ENCODE results near the gene ADD3.
A peak's percentile ranks its signal among the peaks of the same experiment; 100 is the strongest.
"Not testable (repeated sequence)": the region's sequence is repeated elsewhere in the genome, so short reads cannot be mapped to it uniquely, and the experiment has no call there.

ADD3 gene

GRCh38 chr10:110134917-110135316 is 127.1 kb downstream of the ADD3 start:
- no peak overlapping the region for H3K27ac ChIP-seq (ENCODE audit: low read depth, low read length)
- H3K27me3 ChIP-seq (ENCODE audit: control insufficient read depth in 1 of 2, insufficient read depth in 2 of 2, low read length in 2 of 2): no peaks in the 10 kb centered on the region
- peaks cover 10% of the 10 kb centered on the region for H3K4me1 ChIP-seq (ENCODE audit: insufficient read depth, low read length)
- no peaks in the 10 kb centered on the region for H3K9me3 ChIP-seq (ENCODE audit: low read length)
- H3K9ac ChIP-seq (ENCODE audit: low read length): no peak overlapping the region
- no peak overlapping the region for H3K4me3 ChIP-seq (ENCODE audit: low read depth in 1 of 2, low read length in 2 of 2)
- H3K36me3 ChIP-seq (ENCODE audit: insufficient read depth, low read length): peaks cover 6% of the 10 kb centered on the region

- H3K4me1 ChIP-seq (ENCODE audit: insufficient read depth, low read length): peaks cover 10% of the 10 kb centered on the region
- H3K27me3 ChIP-seq (ENCODE audit: control insufficient read depth in 1 of 2, insufficient read depth in 2 of 2, low read length in 2 of 2); H3K9me3 ChIP-seq (ENCODE audit: low read length); H3K27ac ChIP-seq (ENCODE audit: low read depth, low read length); H3K4me3 ChIP-seq (ENCODE audit: low read depth in 1 of 2, low read length in 2 of 2); H3K9ac ChIP-seq (ENCODE audit: low read length); H3K36me3 ChIP-seq (ENCODE audit: insufficient read depth, low read length): not testable (repeated sequence)
Measured at GRCh38 chr10:110135836-110136235, 128.1 kb downstream of the ADD3 start.

GRCh38 chr10:110137142-110137545 is 129.4 kb downstream of the ADD3 start:
- Histone ChIP-seq H3K27ac (ENCODE audit: low read depth, low read length) (no peak overlapping the region), H3K4me3 (ENCODE audit: low read depth in 1 of 2, low read length in 2 of 2) (no peak overlapping the region), H3K9me3 (ENCODE audit: low read length) (no peaks in the 10 kb centered on the region), H3K9ac (ENCODE audit: low read length) (no peak overlapping the region), H3K27me3 (ENCODE audit: control insufficient read depth in 1 of 2, insufficient read depth in 2 of 2, low read length in 2 of 2) (no peaks in the 10 kb centered on the region), H3K36me3 (ENCODE audit: insufficient read depth, low read length) (peaks cover under 1% of the 10 kb centered on the region), H3K4me1 (ENCODE audit: insufficient read depth, low read length) (peaks cover 11% of the 10 kb centered on the region)

- Histone ChIP-seq H3K27ac (ENCODE audit: low read depth, low read length) (no peak overlapping the region), H3K9me3 (ENCODE audit: low read length) (no peaks in the 10 kb centered on the region), H3K4me3 (ENCODE audit: low read depth in 1 of 2, low read length in 2 of 2) (peak overlapping the region in 1 of 2 donors; percentile 15), H3K9ac (ENCODE audit: low read length) (no peak overlapping the region), H3K27me3 (ENCODE audit: control insufficient read depth in 1 of 2, insufficient read depth in 2 of 2, low read length in 2 of 2) (no peaks in the 10 kb centered on the region), H3K4me1 (ENCODE audit: insufficient read depth, low read length) (peaks cover 14% of the 10 kb centered on the region), H3K36me3 (ENCODE audit: insufficient read depth, low read length) (no peaks in the 10 kb centered on the region)
Measured at GRCh38 chr10:110138197-110138812, 130.5 kb downstream of the ADD3 start.

- Histone ChIP-seq H3K27ac (ENCODE audit: low read depth, low read length) (no peak overlapping the region), H3K4me1 (ENCODE audit: insufficient read depth, low read length) (peaks cover 14% of the 10 kb centered on the region), H3K9ac (ENCODE audit: low read length) (no peak overlapping the region), H3K4me3 (ENCODE audit: low read depth in 1 of 2, low read length in 2 of 2) (no peak overlapping the region), H3K36me3 (ENCODE audit: insufficient read depth, low read length) (no peaks in the 10 kb centered on the region), H3K27me3 (ENCODE audit: control insufficient read depth in 1 of 2, insufficient read depth in 2 of 2, low read length in 2 of 2) (no peaks in the 10 kb centered on the region), H3K9me3 (ENCODE audit: low read length) (no peaks in the 10 kb centered on the region)
Measured at GRCh38 chr10:110141185-110141584, 133.4 kb downstream of the ADD3 start.

DNA sequence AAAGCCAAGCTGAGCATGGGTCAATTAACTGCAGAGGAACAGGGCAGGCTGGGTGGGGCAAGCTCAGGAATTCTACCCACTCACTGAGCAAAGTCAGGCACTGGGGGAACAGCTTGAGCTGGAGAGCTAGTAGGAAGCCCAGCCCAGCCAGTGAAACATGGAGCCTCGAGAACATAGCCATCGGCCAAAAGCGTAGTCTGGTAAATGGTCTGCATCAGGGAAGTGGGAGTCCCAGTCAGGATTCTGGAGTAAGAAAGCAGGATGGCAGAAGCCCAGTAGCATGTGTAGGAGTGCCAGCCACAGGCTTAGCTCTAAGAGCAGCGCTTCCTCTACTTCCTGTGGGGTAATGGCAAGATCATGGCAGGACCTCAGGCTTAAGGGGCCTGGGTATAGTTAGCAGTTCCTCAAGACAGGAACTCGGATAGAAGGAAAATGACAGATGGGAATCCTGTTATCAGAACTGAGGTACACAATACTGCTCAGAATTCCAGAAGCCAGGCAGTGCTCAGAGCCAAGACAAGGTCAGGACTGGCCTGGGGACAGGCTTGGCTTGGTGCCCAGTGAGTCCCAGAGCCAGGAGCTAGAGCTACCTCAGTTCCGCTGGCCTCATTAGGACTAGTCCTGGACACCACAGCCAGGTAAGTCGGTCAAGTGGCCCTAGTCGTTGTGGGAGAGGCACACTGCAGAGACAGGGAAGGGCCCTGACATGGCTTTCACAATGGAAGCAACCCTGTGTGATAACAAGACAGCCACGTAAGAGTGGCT is 134.3 kb downstream of the ADD3 start:
- H3K4me1 ChIP-seq (ENCODE audit: insufficient read depth, low read length): peaks cover 14% of the 10 kb centered on the region
- no peak overlapping the region for H3K9ac ChIP-seq (ENCODE audit: low read length)
- H3K27ac ChIP-seq (ENCODE audit: low read depth, low read length): no peak overlapping the region
- no peaks in the 10 kb centered on the region for H3K27me3 ChIP-seq (ENCODE audit: control insufficient read depth in 1 of 2, insufficient read depth in 2 of 2, low read length in 2 of 2)
- H3K36me3 ChIP-seq (ENCODE audit: insufficient read depth, low read length): no peaks in the 10 kb centered on the region
- H3K9me3 ChIP-seq (ENCODE audit: low read length): no peaks in the 10 kb centered on the region
- H3K4me3 ChIP-seq (ENCODE audit: low read depth in 1 of 2, low read length in 2 of 2): no peak overlapping the region

GRCh38 chr10:110142965-110143364 is 135.2 kb downstream of the ADD3 start:
- H3K36me3 ChIP-seq (ENCODE audit: insufficient read depth, low read length): no peaks in the 10 kb centered on the region

GRCh38 chr10:110144507-110144906 is 136.7 kb downstream of the ADD3 start:
- Histone ChIP-seq H3K4me3 (ENCODE audit: low read depth in 1 of 2, low read length in 2 of 2) (no peak overlapping the region), H3K36me3 (ENCODE audit: insufficient read depth, low read length) (no peaks in the 10 kb centered on the region), H3K4me1 (ENCODE audit: insufficient read depth, low read length) (peaks cover 4% of the 10 kb centered on the region), H3K27ac (ENCODE audit: low read depth, low read length) (no peak overlapping the region), H3K27me3 (ENCODE audit: control insufficient read depth in 1 of 2, insufficient read depth in 2 of 2, low read length in 2 of 2) (no peaks in the 10 kb centered on the region), H3K9me3 (ENCODE audit: low read length) (no peaks in the 10 kb centered on the region), H3K9ac (ENCODE audit: low read length) (no peak overlapping the region)

More at GRCh38 chr10:110142965-110143364, 135.2 kb downstream of the ADD3 start:
- Histone ChIP-seq H3K9me3 (ENCODE audit: low read length) (no peaks in the 10 kb centered on the region), H3K27ac (ENCODE audit: low read depth, low read length) (no peak overlapping the region), H3K4me1 (ENCODE audit: insufficient read depth, low read length) (peaks cover 5% of the 10 kb centered on the region), H3K9ac (ENCODE audit: low read length) (no peak overlapping the region), H3K27me3 (ENCODE audit: control insufficient read depth in 1 of 2, insufficient read depth in 2 of 2, low read length in 2 of 2) (no peaks in the 10 kb centered on the region), H3K4me3 (ENCODE audit: low read depth in 1 of 2, low read length in 2 of 2) (no peak overlapping the region)

DNA sequence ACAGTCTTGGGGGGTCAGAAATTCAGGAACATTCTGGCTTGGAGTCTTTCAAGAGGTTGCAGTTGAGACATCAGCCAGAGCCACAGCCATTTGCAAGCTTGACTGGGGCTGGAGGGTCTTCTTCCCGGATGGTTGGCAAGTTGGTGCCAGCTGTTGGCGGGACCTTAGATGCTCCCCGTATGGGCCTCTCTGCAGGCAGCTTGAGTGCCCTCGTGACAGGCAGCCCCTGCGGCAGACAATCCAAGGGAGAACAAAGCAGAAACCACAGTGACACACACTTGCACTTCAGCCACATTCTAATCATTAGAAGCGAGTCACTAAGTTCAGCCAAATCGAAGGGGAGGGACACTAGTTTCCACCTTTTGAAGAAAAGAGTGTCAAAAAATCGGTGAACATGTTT is 140.2 kb downstream of the ADD3 start:
- Histone ChIP-seq H3K9ac (ENCODE audit: low read length) (no peak overlapping the region), H3K9me3 (ENCODE audit: low read length) (no peaks in the 10 kb centered on the region), H3K36me3 (ENCODE audit: insufficient read depth, low read length) (no peaks in the 10 kb centered on the region), H3K4me3 (ENCODE audit: low read depth in 1 of 2, low read length in 2 of 2) (no peak overlapping the region), H3K27me3 (ENCODE audit: control insufficient read depth in 1 of 2, insufficient read depth in 2 of 2, low read length in 2 of 2) (peaks cover 0 to 14% of the 10 kb centered on the region in 2 donors), H3K4me1 (ENCODE audit: insufficient read depth, low read length) (no peaks in the 10 kb centered on the region), H3K27ac (ENCODE audit: low read depth, low read length) (no peak overlapping the region)

GRCh38 chr10:110149259-110149658 is 141.5 kb downstream of the ADD3 start:
- H3K9me3 ChIP-seq (ENCODE audit: low read length): no peaks in the 10 kb centered on the region
- no peaks in the 10 kb centered on the region for H3K4me1 ChIP-seq (ENCODE audit: insufficient read depth, low read length)
- H3K27me3 ChIP-seq (ENCODE audit: control insufficient read depth in 1 of 2, insufficient read depth in 2 of 2, low read length in 2 of 2): peaks cover 4 to 14% of the 10 kb centered on the region in 2 donors
- no peak overlapping the region for H3K9ac ChIP-seq (ENCODE audit: low read length)
- no peak overlapping the region for H3K27ac ChIP-seq (ENCODE audit: low read depth, low read length)
- H3K4me3 ChIP-seq (ENCODE audit: low read depth in 1 of 2, low read length in 2 of 2): no peak overlapping the region
- H3K36me3 ChIP-seq (ENCODE audit: insufficient read depth, low read length): no peaks in the 10 kb centered on the region

- H3K27me3 ChIP-seq (ENCODE audit: control insufficient read depth in 1 of 2, insufficient read depth in 2 of 2, low read length in 2 of 2): peaks cover 4 to 14% of the 10 kb centered on the region in 2 donors
- H3K4me3 ChIP-seq (ENCODE audit: low read depth in 1 of 2, low read length in 2 of 2): no peak overlapping the region
- no peaks in the 10 kb centered on the region for H3K4me1 ChIP-seq (ENCODE audit: insufficient read depth, low read length)
- H3K9ac ChIP-seq (ENCODE audit: low read length): no peak overlapping the region
- no peaks in the 10 kb centered on the region for H3K36me3 ChIP-seq (ENCODE audit: insufficient read depth, low read length)
- H3K9me3 ChIP-seq (ENCODE audit: low read length): no peaks in the 10 kb centered on the region
- no peak overlapping the region for H3K27ac ChIP-seq (ENCODE audit: low read depth, low read length)
Measured at GRCh38 chr10:110150046-110150445, 142.3 kb downstream of the ADD3 start.

GRCh38 chr10:110150981-110151380 is 143.2 kb downstream of the ADD3 start:
- Histone ChIP-seq H3K4me1 (ENCODE audit: insufficient read depth, low read length) (no peaks in the 10 kb centered on the region), H3K9ac (ENCODE audit: low read length) (no peak overlapping the region), H3K36me3 (ENCODE audit: insufficient read depth, low read length) (no peaks in the 10 kb centered on the region), H3K27me3 (ENCODE audit: control insufficient read depth in 1 of 2, insufficient read depth in 2 of 2, low read length in 2 of 2) (peaks cover 4 to 14% of the 10 kb centered on the region in 2 donors), H3K9me3 (ENCODE audit: low read length) (no peaks in the 10 kb centered on the region), H3K27ac (ENCODE audit: low read depth, low read length) (no peak overlapping the region), H3K4me3 (ENCODE audit: low read depth in 1 of 2, low read length in 2 of 2) (no peak overlapping the region)

Measured in muscle layer of colon (tissue), 2 donors.